ENCODE measurements around the gene ARHGAP10. TPM values are rescaled to one million over a fixed set of nuclear protein-coding genes. Genes with fewer than 3 reads are reported as not detected.

ARHGAP10 gene
- total RNA-seq, 3 donors from 2014 or later (not counting 1 experiment from before 2014, with no cell fraction given) = 13.9 to 28.7 (median 23.2) TPM

DNA sequence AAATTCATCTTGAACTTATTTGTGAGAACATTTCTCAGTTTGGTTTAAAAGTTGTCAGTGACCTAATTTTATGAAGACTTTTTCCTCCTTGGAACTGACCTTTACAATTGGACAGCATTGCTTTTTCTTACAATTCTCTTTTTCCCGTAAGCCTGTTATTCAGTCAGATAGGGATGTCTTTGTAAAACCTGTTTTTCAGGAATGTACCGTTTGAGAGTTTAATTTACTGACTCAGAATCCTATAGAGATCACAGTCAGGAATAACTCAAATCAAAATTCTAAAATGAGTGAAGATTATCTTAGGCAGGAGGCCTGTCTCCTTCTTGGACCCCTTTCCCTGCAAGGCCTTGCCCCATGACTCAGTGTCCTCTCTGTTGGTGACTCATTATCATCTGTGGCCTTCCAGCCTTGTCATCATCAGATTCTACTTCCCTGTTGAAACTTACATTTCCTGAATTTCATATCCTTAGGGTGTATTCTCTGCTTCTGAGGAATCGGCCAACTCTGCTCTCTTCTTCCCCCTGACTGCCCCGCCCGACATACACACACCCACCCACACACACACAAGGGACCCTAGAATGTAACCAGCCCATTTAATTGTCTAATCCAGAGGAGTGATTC lies 99.8 kb downstream of the ARHGAP10 start:
- peak overlapping the region; percentile 13 for H3K27ac ChIP-seq (ENCODE audit: low read length)

DNA sequence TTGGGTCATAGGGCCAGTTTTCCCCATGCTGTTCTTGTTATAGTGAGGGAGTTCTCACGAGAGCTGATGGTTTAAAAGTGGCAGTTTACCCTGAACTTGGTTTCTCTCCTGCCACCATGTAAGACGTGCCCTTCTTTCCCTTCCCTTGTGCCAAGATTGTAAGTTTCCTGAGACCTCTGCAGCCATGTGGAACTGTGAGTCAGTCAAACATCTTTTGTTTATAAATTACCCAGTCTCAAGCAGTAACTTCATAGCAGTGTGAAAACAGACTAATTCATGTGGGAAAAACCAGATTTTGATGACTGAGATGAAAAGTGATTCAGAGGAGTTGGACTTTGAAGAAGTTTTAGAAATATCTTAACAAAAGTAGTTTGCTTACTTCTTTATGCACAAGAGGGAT lies 101.4 kb downstream of the ARHGAP10 start:
- Histone ChIP-seq H3K9me3 (ENCODE audit: control insufficient read depth, insufficient read depth, low read length) (no peaks in the 10 kb centered on the region), H3K4me1 (ENCODE audit: control insufficient read depth, insufficient read depth, low read length) (peaks cover 26% of the 10 kb centered on the region), H3K36me3 (ENCODE audit: control insufficient read depth, insufficient read depth, low read length) (no peaks in the 10 kb centered on the region), H3K4me3 (ENCODE audit: low read length) (no peak overlapping the region), H3K27me3 (ENCODE audit: control insufficient read depth, insufficient read depth, low read length) (no peaks in the 10 kb centered on the region), H3K27ac (ENCODE audit: low read length) (no peak overlapping the region)
- WGBS (ENCODE audit: insufficient coverage) = 65% methylated on average over 2 of the region's 2 CpGs
- H3K4me3 Mint-ChIP-seq = peak overlapping the region; percentile 79
- H3K36me3 Mint-ChIP-seq = no peaks in the 10 kb centered on the region
- H3K4me1 Mint-ChIP-seq = peaks cover 69 to 76% of the 10 kb centered on the region in 2 donors
- DNase-seq (no peak), ATAC-seq (peak in 2 of 3 donors; percentile 31 to 50)
- no peaks in the 10 kb centered on the region for H3K27me3 Mint-ChIP-seq (ENCODE audit: low read depth in 2 of 2)
- TF ChIP-seq, protein P1, sequence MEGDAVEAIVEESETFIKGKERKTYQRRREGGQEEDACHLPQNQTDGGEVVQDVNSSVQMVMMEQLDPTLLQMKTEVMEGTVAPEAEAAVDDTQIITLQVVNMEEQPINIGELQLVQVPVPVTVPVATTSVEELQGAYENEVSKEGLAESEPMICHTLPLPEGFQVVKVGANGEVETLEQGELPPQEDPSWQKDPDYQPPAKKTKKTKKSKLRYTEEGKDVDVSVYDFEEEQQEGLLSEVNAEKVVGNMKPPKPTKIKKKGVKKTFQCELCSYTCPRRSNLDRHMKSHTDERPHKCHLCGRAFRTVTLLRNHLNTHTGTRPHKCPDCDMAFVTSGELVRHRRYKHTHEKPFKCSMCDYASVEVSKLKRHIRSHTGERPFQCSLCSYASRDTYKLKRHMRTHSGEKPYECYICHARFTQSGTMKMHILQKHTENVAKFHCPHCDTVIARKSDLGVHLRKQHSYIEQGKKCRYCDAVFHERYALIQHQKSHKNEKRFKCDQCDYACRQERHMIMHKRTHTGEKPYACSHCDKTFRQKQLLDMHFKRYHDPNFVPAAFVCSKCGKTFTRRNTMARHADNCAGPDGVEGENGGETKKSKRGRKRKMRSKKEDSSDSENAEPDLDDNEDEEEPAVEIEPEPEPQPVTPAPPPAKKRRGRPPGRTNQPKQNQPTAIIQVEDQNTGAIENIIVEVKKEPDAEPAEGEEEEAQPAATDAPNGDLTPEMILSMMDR (IDR thresholded peaks at IDR 0.05) = no peak
- H3K9me3 Mint-ChIP-seq = peaks cover 3% of the 10 kb centered on the region in 2 donors
- intact Hi-C loops (cut with micrococcal nuclease) = loop anchor here (2.0 kb wide), 2 partner anchors 14 to 16 kb away; no protein-coding TSS in a partner anchor
- peak overlapping the region; percentile 90 to 93 for H3K27ac Mint-ChIP-seq

More for the DNA sequence above, 99.8 kb downstream of the ARHGAP10 start:
- peaks cover 72 to 81% of the 10 kb centered on the region in 2 donors for H3K4me1 Mint-ChIP-seq
- H3K9me3 Mint-ChIP-seq = peaks cover 3% of the 10 kb centered on the region in 2 donors
- 86% methylated on average over 3 of the region's 5 CpGs for WGBS (ENCODE audit: insufficient coverage)
- no peaks in the 10 kb centered on the region for H3K36me3 ChIP-seq (ENCODE audit: control insufficient read depth, insufficient read depth, low read length)
- no peaks in the 10 kb centered on the region for H3K9me3 ChIP-seq (ENCODE audit: control insufficient read depth, insufficient read depth, low read length)
- H3K27ac Mint-ChIP-seq = peak overlapping the region; percentile 47 to 71
- TF ChIP-seq, protein P1 (IDR thresholded peaks at IDR 0.05) = no peak
- H3K27me3 ChIP-seq (ENCODE audit: control insufficient read depth, insufficient read depth, low read length) = no peaks in the 10 kb centered on the region
- H3K36me3 Mint-ChIP-seq = no peaks in the 10 kb centered on the region
- peaks cover 26% of the 10 kb centered on the region for H3K4me1 ChIP-seq (ENCODE audit: control insufficient read depth, insufficient read depth, low read length)
- peak overlapping the region; percentile 29 for H3K4me3 Mint-ChIP-seq
- ATAC-seq (peak in 2 of 3 donors; percentile 13 to 27), DNase-seq (peak in 1 of 2 donors; percentile 8)
- no peak overlapping the region for H3K4me3 ChIP-seq (ENCODE audit: low read length)
- H3K27me3 Mint-ChIP-seq (ENCODE audit: low read depth in 2 of 2) = no peaks in the 10 kb centered on the region
- intact Hi-C loops (cut with micrococcal nuclease) = loop anchor here (2.0 kb wide), 2 partner anchors 15 kb away; no protein-coding TSS in a partner anchor

DNA sequence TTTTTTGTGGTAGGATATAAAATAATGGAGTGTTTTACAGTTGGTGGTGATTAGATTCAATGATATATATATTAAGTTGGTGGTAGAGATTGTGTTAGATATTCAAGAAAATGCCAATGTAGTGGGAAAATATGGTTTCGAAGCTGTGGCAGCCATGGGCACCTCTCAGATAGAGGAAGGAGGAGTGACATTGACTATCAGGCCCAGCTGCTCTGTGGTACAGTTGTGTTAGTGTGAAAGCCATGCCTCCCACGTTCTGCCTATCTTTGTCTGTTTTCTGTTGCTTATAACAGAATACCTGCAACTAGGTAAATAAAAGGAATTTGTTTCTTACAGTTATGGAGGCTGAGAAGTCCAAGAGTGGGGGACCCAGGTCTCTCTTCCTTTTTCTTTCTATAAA lies 101.9 kb downstream of the ARHGAP10 start:
- no peaks in the 10 kb centered on the region for H3K27me3 ChIP-seq (ENCODE audit: control insufficient read depth, insufficient read depth, low read length)
- Mint-ChIP-seq H3K9me3 (peaks cover 3% of the 10 kb centered on the region in 2 donors), H3K27me3 (ENCODE audit: low read depth in 2 of 2) (no peaks in the 10 kb centered on the region), H3K4me3 (peak overlapping the region; percentile 79), H3K36me3 (no peaks in the 10 kb centered on the region), H3K4me1 (peaks cover 68 to 72% of the 10 kb centered on the region in 2 donors), H3K27ac (peak overlapping the region; percentile 90 to 93)
- H3K4me1 ChIP-seq (ENCODE audit: control insufficient read depth, insufficient read depth, low read length) = peaks cover 26% of the 10 kb centered on the region
- WGBS (ENCODE audit: insufficient coverage) = 43% methylated on average over 1 of the region's 2 CpGs
- H3K9me3 ChIP-seq (ENCODE audit: control insufficient read depth, insufficient read depth, low read length) = no peaks in the 10 kb centered on the region
- peak; percentile 49 to 72 (median 57) for ATAC-seq
- intact Hi-C loops (cut with micrococcal nuclease) = loop anchor here (2.0 kb wide), 2 partner anchors 13 to 17 kb away; no protein-coding TSS in a partner anchor
- H3K36me3 ChIP-seq (ENCODE audit: control insufficient read depth, insufficient read depth, low read length) = no peaks in the 10 kb centered on the region
- no peak overlapping the region for H3K4me3 ChIP-seq (ENCODE audit: low read length)
- DNase-seq = no peak
- no peak overlapping the region for H3K27ac ChIP-seq (ENCODE audit: low read length)
- TF ChIP-seq, protein P1 (IDR thresholded peaks at IDR 0.05) = no peak
